HEK293 (cell line): ENCODE measurements around the gene MYZAP.

Experiments used
- CTCF ChIP-seq: fragments of 450-650 bp; formaldehyde crosslinking; IDR thresholded peaks from 2 replicates; pipeline ENCODE4 v1.5.1; 2016; ENCODE audit warnings: missing biosample characterization, missing genetic modification characterization
- KLF10 ChIP-seq: fragments of 450-650 bp; IDR thresholded peaks from 2 replicates; pipeline ENCODE4 v1.5.1; 2018; ENCODE audit warnings: missing biosample characterization, mild to moderate bottlenecking, missing genetic modification characterization
- TCF7L2 ChIP-seq: IDR thresholded peaks from 2 replicates; pipeline ENCODE4 v1.6.1; 2011; ENCODE audit warnings: low read depth, mild to moderate bottlenecking, inconsistent platforms, low read length, moderate library complexity, borderline replicate concordance
- ZBTB21 ChIP-seq: fragments of 450-650 bp; formaldehyde crosslinking; IDR thresholded peaks from 2 replicates; pipeline ENCODE4 v1.5.1; 2017; ENCODE audit warnings: missing biosample characterization, missing genetic modification characterization
- ZFP69B ChIP-seq: fragments of 450-650 bp; formaldehyde crosslinking; IDR thresholded peaks from 2 replicates; pipeline ENCODE4 v1.5.1; 2016; ENCODE audit warnings: missing biosample characterization, missing genetic modification characterization
- ZNF223 ChIP-seq: fragments of 450-650 bp; formaldehyde crosslinking; IDR thresholded peaks from 2 replicates; pipeline ENCODE4 v1.5.1; 2016; ENCODE audit warnings: missing biosample characterization, missing genetic modification characterization
- ZNF626 ChIP-seq: fragments of 450-650 bp; sonication (Bioruptor Pico); formaldehyde crosslinking; IDR thresholded peaks from 2 replicates; pipeline ENCODE4 v1.5.1; 2018; ENCODE audit warnings: missing biosample characterization, missing genetic modification characterization, inconsistent platforms
- ZSCAN18 ChIP-seq: fragments of 450-650 bp; formaldehyde crosslinking; IDR thresholded peaks from 2 replicates; pipeline ENCODE4 v1.5.1; 2016; ENCODE audit warnings: missing biosample characterization, missing genetic modification characterization

- TF ChIP-seq CTCF (tag by site-specific recombination) (no peak), ZBTB21 (tag by site-specific recombination) (no peak), KLF10 (no peak), ZNF626 (tag by site-specific recombination) (no peak), ZNF223 (tag by site-specific recombination) (no peak), ZFP69B (tag by site-specific recombination) (no peak), ZSCAN18 (tag by site-specific recombination) (no peak), TCF7L2 (no peak)
These were observed 41.1 kb upstream of the MYZAP start for GRCh38 chr15:57550640-57551039.
